ENCODE measurements around the gene YPEL3. TPM values are rescaled to one million over a fixed set of nuclear protein-coding genes. Genes with fewer than 3 reads are reported as not detected.

YPEL3 gene
- total and polyA plus RNA-seq, 2 of the 8 experiments (the other 6 are each of a cell fraction or from before 2014, with no cell fraction given) = 40.3 to 53.3 TPM

DNA sequence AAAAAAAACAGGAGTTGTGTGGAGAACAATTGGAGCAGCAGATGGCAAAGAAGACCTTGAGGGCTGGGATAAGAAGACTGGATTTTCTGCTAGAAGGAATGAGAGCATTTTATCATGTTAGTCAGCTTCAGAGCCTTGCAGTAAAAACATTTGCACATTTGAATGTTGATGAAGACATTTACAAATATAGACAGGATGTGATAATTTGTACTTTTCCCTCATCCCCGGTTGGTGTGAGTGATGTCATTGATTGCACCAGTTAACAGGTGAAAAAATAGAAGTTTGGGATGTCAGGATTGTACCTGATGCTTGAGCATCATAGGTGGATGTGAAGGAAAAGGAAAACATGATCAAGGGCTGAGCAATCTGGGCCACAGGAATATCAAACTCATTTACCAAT is 49.6 kb upstream of the YPEL3 start:
- FAIRE-seq (no peak), DNase-seq (ENCODE audit: low read depth in 1 of 2, low spot score in 2 of 2) (no peak)
- H3K4me1 ChIP-seq (replicated peaks in 1 of 4; ENCODE audit: control insufficient read depth in 3 of 4, insufficient read depth in 4 of 4, low read length in 3 of 4) = no peaks in the 10 kb centered on the region
- H3K27ac ChIP-seq (ENCODE audit: low read depth, low read length) = no peak overlapping the region
- H3K23ac ChIP-seq (ENCODE audit: insufficient read length) = no peak overlapping the region
- no peak overlapping the region for H3K9ac ChIP-seq (replicated peaks in 1 of 4; ENCODE audit: extremely low read depth in 1 of 4, low read depth in 3 of 4, low read length in 3 of 4)
- H3K4ac ChIP-seq (replicated peaks; ENCODE audit: insufficient read length, low read depth, low read length) = no peak overlapping the region
- H2BK120ac ChIP-seq (replicated peaks; ENCODE audit: low read depth, low read length) = no peak overlapping the region
- H2BK15ac ChIP-seq (ENCODE audit: low read length) = no peak overlapping the region
- WGBS, 2 experiments (ENCODE audit: extremely low coverage in 1 of 2, insufficient coverage in 1 of 2, insufficient read length in 1 of 2, insufficient replicate concordance in 2 of 2, low coverage in 1 of 2, low lambda C conversion rate in 2 of 2, missing lambda C conversion rate in 1 of 2) = 87% methylated on average over 1 of the region's 1 CpG; no CpG with 5 or more reads in 1 of the 2 experiments
- H3K9me3 ChIP-seq (ENCODE audit: insufficient read depth in 2 of 2, low read depth in 1 of 2, low read length in 1 of 2) = 0 out of 4 replicates have a peak, but pooled peaks cover 0 to 5% of the 10 kb centered on the region in 2 experiments
- no peak overlapping the region for H3K18ac ChIP-seq (ENCODE audit: extremely low read depth, low read length)
- H3K4me3 ChIP-seq (ENCODE audit: extremely low read depth in 1 of 4, insufficient read depth in 2 of 4, low read depth in 3 of 4, low read length in 4 of 4) = no peak overlapping the region
- no peak overlapping the region for H2AK5ac ChIP-seq (ENCODE audit: low read depth, low read length)
- H3K79me2 ChIP-seq (ENCODE audit: control insufficient read depth in 1 of 2, insufficient read depth in 2 of 2, low read length in 2 of 2) = no peaks in the 10 kb centered on the region
- no peak overlapping the region for H2BK5ac ChIP-seq (ENCODE audit: low read depth, low read length)
- H3K36me3 ChIP-seq (ENCODE audit: control insufficient read depth in 2 of 4, insufficient read depth in 4 of 4, low read length in 3 of 4) = no peaks in the 10 kb centered on the region
- no peak overlapping the region for H3K4me2 ChIP-seq (ENCODE audit: insufficient read depth in 1 of 2, low read depth in 2 of 2, low read length in 2 of 2)
- no peaks in the 10 kb centered on the region for H4K20me1 ChIP-seq (replicated peaks in 1 of 2; ENCODE audit: control insufficient read depth in 1 of 2, insufficient read depth in 2 of 2, low read length in 2 of 2)
- no peaks in the 10 kb centered on the region for H3K79me1 ChIP-seq (ENCODE audit: low read depth, low read length)
- ChIA-PET CTCF (ENCODE audit: partially characterized antibody) (interaction anchor here (0.7 kb wide), 1 partner anchor 34 kb away, joined by 3 read pairs; no protein-coding TSS in a partner anchor), POLR2A (ENCODE audit: partially characterized antibody) (interaction anchor here (0.7 kb wide), 1 partner anchor 10 kb away, joined by 3 read pairs; no protein-coding TSS in a partner anchor)
- H4K91ac ChIP-seq (replicated peaks; ENCODE audit: insufficient read length, low read length) = no peak overlapping the region
- no peak overlapping the region for H2BK20ac ChIP-seq (ENCODE audit: low read length)
- H3K14ac ChIP-seq (ENCODE audit: insufficient read length) = no peak overlapping the region
- H3K27me3 ChIP-seq (replicated peaks in 1 of 4; ENCODE audit: control insufficient read depth in 3 of 4, extremely low read depth in 1 of 4, insufficient read depth in 3 of 4, low read length in 3 of 4) = no peaks in the 10 kb centered on the region
- H2AFZ ChIP-seq (ENCODE audit: low read length) = no peak overlapping the region
- H2BK12ac ChIP-seq (ENCODE audit: low read depth, low read length) = no peak overlapping the region
- H3K56ac ChIP-seq (replicated peaks; ENCODE audit: insufficient read length, low read depth, low read length) = no peak overlapping the region
- no peak overlapping the region for H4K8ac ChIP-seq (ENCODE audit: extremely low read depth, insufficient read depth, low read length)
- H4K5ac ChIP-seq (ENCODE audit: insufficient read length, low read depth, low read length) = no peak overlapping the region
- no peaks in the 10 kb centered on the region for H3K23me2 ChIP-seq (ENCODE audit: low read depth, low read length)
- TF ChIP-seq CREB1 (IDR thresholded peaks at IDR 0.05) = no peak
- no peak for TF ChIP-seq HDAC6 (IDR thresholded peaks at IDR 0.05; ENCODE audit: low read depth, low read length)
- no peak for TF ChIP-seq SP1 (IDR thresholded peaks at IDR 0.05; ENCODE audit: low read depth, low read length)
- TF ChIP-seq JUN (IDR thresholded peaks at IDR 0.05; ENCODE audit: low read depth, low read length) = no peak
- TF ChIP-seq EGR1 (IDR thresholded peaks at IDR 0.05; ENCODE audit: borderline replicate concordance, low read depth, low read length) = no peak
- TF ChIP-seq TBP (IDR thresholded peaks at IDR 0.05; ENCODE audit: low read depth, low read length) = no peak
- no peak for TF ChIP-seq SAP30 (IDR thresholded peaks at IDR 0.05; ENCODE audit: insufficient read depth, insufficient replicate concordance, low read length)
- TF ChIP-seq CEBPB (IDR thresholded peaks at IDR 0.05; ENCODE audit: low read depth, low read length) = no peak
- no peak for TF ChIP-seq BRCA1 (IDR thresholded peaks at IDR 0.05; ENCODE audit: low read depth, low read length)
- TF ChIP-seq EZH2 (IDR thresholded peaks at IDR 0.05; ENCODE audit: low read depth, low read length, severe bottlenecking) = no peak
- TF ChIP-seq TAF1 (IDR thresholded peaks at IDR 0.05; ENCODE audit: low read depth, low read length) = no peak
- TF ChIP-seq, protein P1, sequence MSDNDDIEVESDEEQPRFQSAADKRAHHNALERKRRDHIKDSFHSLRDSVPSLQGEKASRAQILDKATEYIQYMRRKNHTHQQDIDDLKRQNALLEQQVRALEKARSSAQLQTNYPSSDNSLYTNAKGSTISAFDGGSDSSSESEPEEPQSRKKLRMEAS (IDR thresholded peaks at IDR 0.05) = no peak
- TF ChIP-seq, protein P2, sequence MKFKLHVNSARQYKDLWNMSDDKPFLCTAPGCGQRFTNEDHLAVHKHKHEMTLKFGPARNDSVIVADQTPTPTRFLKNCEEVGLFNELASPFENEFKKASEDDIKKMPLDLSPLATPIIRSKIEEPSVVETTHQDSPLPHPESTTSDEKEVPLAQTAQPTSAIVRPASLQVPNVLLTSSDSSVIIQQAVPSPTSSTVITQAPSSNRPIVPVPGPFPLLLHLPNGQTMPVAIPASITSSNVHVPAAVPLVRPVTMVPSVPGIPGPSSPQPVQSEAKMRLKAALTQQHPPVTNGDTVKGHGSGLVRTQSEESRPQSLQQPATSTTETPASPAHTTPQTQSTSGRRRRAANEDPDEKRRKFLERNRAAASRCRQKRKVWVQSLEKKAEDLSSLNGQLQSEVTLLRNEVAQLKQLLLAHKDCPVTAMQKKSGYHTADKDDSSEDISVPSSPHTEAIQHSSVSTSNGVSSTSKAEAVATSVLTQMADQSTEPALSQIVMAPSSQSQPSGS (IDR thresholded peaks at IDR 0.05; ENCODE audit: low read length) = no peak
- no peak for TF ChIP-seq YY1 (IDR thresholded peaks at IDR 0.05; ENCODE audit: low read depth, low read length)
